Mesendoderm (in vitro differentiated cells): ENCODE measurements around the gene PADI4.

Source experiments
- DNase-seq: peaks from one replicate; pipeline ENCODE4 v3.0.0; 2013
- H2AK5ac ChIP-seq: 2 replicates; pipeline ENCODE4 v1.6.1; 2013; ENCODE audit warnings: low read length, inconsistent platforms
- H2BK120ac ChIP-seq: 2 replicates; pipeline ENCODE4 v1.6.1; 2013; ENCODE audit warnings: low read depth, mild to moderate bottlenecking, low read length, moderate library complexity, mixed read lengths
- H2BK15ac ChIP-seq: replicated peaks from 2 replicates; pipeline ENCODE4 v1.6.1; 2013; ENCODE audit warnings: low read depth, mild to moderate bottlenecking, moderate library complexity
- H2BK5ac ChIP-seq: 2 replicates; pipeline ENCODE4 v1.6.1; 2013; ENCODE audit warnings: low read length, inconsistent platforms
- H3K18ac ChIP-seq: 2 replicates; pipeline ENCODE4 v1.6.1; 2013; ENCODE audit warnings: mild to moderate bottlenecking, low read length, mixed read lengths
- H3K23ac ChIP-seq: one replicate; pipeline ENCODE4 v1.6.1; 2013; ENCODE audit warnings: low read length
- H3K27ac ChIP-seq: 2 replicates; pipeline ENCODE4 v1.5.1; 2013; ENCODE audit warnings: low read depth, mild to moderate bottlenecking, inconsistent platforms, low read length, moderate library complexity
- H3K27me3 ChIP-seq: 2 replicates; pipeline ENCODE4 v1.6.1; 2013; ENCODE audit warnings: low read length, control low read depth, mild to moderate bottlenecking, inconsistent platforms; ENCODE audit not compliant: insufficient read depth, poor library complexity
- H3K36me3 ChIP-seq: 2 replicates; pipeline ENCODE4 v1.6.1; 2013; ENCODE audit warnings: low read length, inconsistent platforms; ENCODE audit not compliant: control insufficient read depth, insufficient read depth
- H3K4ac ChIP-seq: one replicate; pipeline ENCODE4 v1.6.1; 2013; ENCODE audit warnings: low read depth, mild to moderate bottlenecking, low read length, moderate library complexity
- H3K4me1 ChIP-seq: 2 replicates; pipeline ENCODE4 v1.6.1; 2013; ENCODE audit warnings: low read depth, low read length, inconsistent platforms; ENCODE audit not compliant: control insufficient read depth
- H3K4me2 ChIP-seq: 2 replicates; pipeline ENCODE4 v1.6.1; 2013; ENCODE audit warnings: low read length
- H3K4me3 ChIP-seq: 2 replicates; pipeline ENCODE4 v1.5.1; 2013; ENCODE audit warnings: mild to moderate bottlenecking, low read length
- H3K56ac ChIP-seq: one replicate; pipeline ENCODE4 v1.6.1; 2013; ENCODE audit warnings: low read length
- H3K79me1 ChIP-seq: 2 replicates; pipeline ENCODE4 v1.6.1; 2013; ENCODE audit warnings: low read length, inconsistent platforms
- H3K79me2 ChIP-seq: 2 replicates; pipeline ENCODE4 v1.6.1; 2013; ENCODE audit warnings: mild to moderate bottlenecking, low read length; ENCODE audit not compliant: control insufficient read depth, insufficient read depth
- H3K9ac ChIP-seq: 2 replicates; pipeline ENCODE4 v1.6.1; 2013; ENCODE audit warnings: low read length, inconsistent platforms
- H4K5ac ChIP-seq: one replicate; pipeline ENCODE4 v1.6.1; 2013; ENCODE audit warnings: low read length
- H4K8ac ChIP-seq: one replicate; pipeline ENCODE4 v1.6.1; 2013; ENCODE audit warnings: low read depth, mild to moderate bottlenecking, control low read depth, low read length, moderate library complexity
- WGBS: extraction: QIAGEN DNeasy Blood & Tissue Kit; methylation state at CpG from one replicate; pipeline ENCODE4 v1.1.7; 2013; ENCODE audit warnings: low lambda C conversion rate, missing lambda C conversion rate; ENCODE audit not compliant: insufficient coverage; ENCODE audit errors: extremely low coverage; 5-methylcytosine and 5-hydroxymethylcytosine counted together

The PADI4 gene

GRCh38 chr1:17289721-17290120 lies 18.3 kb upstream of the PADI4 start:
- Histone ChIP-seq H2BK5ac (no peak overlapping the region), H3K79me1 (no peaks in the 10 kb centered on the region), H3K4ac (no peak overlapping the region), H3K79me2 (no peaks in the 10 kb centered on the region), H4K5ac (no peak overlapping the region), H2BK15ac (no peak overlapping the region), H3K23ac (no peak overlapping the region), H2AK5ac (no peak overlapping the region), H3K56ac (no peak overlapping the region), H3K27ac (no peak overlapping the region), H3K18ac (no peak overlapping the region), H3K36me3 (no peaks in the 10 kb centered on the region), H3K4me2 (no peak overlapping the region), H3K27me3 (no peaks in the 10 kb centered on the region), H3K9ac (no peak overlapping the region), H2BK120ac (no peak overlapping the region), H3K4me3 (no peak overlapping the region), H3K4me1 (no peaks in the 10 kb centered on the region), H4K8ac (no peak overlapping the region)
- no peak for DNase-seq
- WGBS, result no CpG with 5 or more reads among the region's 2 CpGs

- no peak overlapping the region for H4K8ac ChIP-seq
- no CpG with 5 or more reads among the region's 3 CpGs for whole genome bisulfite sequencing
- no peaks in the 10 kb centered on the region for H3K36me3 ChIP-seq
- no peak overlapping the region for H2BK5ac ChIP-seq
- no peaks in the 10 kb centered on the region for H3K79me1 ChIP-seq
- H3K23ac ChIP-seq, result no peak overlapping the region
- no peak overlapping the region for H3K4me3 ChIP-seq
- no peak overlapping the region for H3K9ac ChIP-seq
- no peak overlapping the region for H4K5ac ChIP-seq
- no peak overlapping the region for H2BK15ac ChIP-seq
- H3K4me2 ChIP-seq, result no peak overlapping the region
- H2BK120ac ChIP-seq, result no peak overlapping the region
- H3K4me1 ChIP-seq, result no peaks in the 10 kb centered on the region
- no peak overlapping the region for H3K27ac ChIP-seq
- H3K27me3 ChIP-seq, result no peaks in the 10 kb centered on the region
- DNase-seq, result no peak
- H2AK5ac ChIP-seq, result no peak overlapping the region
- no peak overlapping the region for H3K18ac ChIP-seq
- H3K4ac ChIP-seq, result no peak overlapping the region
- no peaks in the 10 kb centered on the region for H3K79me2 ChIP-seq
- H3K56ac ChIP-seq, result no peak overlapping the region
Measured at GRCh38 chr1:17290553-17290952, 17.4 kb upstream of the PADI4 start.

DNA sequence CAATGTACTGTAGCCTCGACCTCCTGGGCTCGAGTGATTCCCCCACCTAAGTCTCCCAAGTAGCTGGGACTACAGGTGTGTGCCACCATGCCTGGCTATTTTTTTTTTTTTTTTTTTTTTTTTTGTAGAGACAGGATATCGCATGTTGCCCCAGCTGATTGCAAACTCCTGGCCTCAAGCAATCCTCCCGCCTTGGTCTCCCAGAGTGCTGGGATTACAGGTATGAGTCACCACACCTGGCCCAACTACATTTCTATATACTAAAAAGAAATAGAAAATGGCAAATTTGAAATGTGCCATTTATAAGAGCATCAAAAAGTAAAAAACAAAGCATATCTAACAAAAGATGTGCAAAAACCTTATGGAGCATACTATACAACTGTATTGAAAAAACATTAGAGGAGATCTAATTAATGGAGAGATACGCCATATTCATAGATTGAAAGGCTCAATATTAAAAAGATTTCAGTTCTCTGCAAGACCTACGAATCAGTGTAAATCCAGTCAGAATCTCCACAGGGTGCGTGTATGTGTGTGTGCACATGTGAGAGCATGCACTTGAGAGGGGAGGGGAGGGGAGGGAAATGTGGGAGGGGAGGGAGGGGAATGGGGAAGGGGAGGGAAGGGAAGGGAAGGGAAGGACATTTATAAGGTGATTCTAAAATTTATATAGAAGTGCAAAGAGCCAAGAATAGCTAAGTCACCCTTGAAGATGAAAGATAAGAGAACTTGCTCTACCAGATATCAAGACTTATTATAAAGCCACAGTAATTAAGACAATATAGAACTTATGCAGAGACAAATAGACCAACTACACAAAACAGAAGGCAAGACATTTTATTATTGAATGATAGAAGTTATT lies 15.5 kb upstream of the PADI4 start:
- Histone ChIP-seq H3K56ac (no peak overlapping the region), H3K4me1 (no peaks in the 10 kb centered on the region), H3K27me3 (no peaks in the 10 kb centered on the region), H3K4ac (no peak overlapping the region), H3K4me2 (no peak overlapping the region), H3K9ac (no peak overlapping the region), H4K8ac (no peak overlapping the region), H2BK5ac (no peak overlapping the region), H2BK15ac (no peak overlapping the region), H2AK5ac (no peak overlapping the region), H2BK120ac (no peak overlapping the region), H3K79me2 (no peaks in the 10 kb centered on the region), H3K36me3 (no peaks in the 10 kb centered on the region), H3K18ac (no peak overlapping the region), H4K5ac (no peak overlapping the region), H3K4me3 (no peak overlapping the region), H3K23ac (no peak overlapping the region), H3K27ac (no peak overlapping the region), H3K79me1 (no peaks in the 10 kb centered on the region)
- no peak for DNase-seq
- WGBS, result no CpG with 5 or more reads among the region's 7 CpGs

DNA sequence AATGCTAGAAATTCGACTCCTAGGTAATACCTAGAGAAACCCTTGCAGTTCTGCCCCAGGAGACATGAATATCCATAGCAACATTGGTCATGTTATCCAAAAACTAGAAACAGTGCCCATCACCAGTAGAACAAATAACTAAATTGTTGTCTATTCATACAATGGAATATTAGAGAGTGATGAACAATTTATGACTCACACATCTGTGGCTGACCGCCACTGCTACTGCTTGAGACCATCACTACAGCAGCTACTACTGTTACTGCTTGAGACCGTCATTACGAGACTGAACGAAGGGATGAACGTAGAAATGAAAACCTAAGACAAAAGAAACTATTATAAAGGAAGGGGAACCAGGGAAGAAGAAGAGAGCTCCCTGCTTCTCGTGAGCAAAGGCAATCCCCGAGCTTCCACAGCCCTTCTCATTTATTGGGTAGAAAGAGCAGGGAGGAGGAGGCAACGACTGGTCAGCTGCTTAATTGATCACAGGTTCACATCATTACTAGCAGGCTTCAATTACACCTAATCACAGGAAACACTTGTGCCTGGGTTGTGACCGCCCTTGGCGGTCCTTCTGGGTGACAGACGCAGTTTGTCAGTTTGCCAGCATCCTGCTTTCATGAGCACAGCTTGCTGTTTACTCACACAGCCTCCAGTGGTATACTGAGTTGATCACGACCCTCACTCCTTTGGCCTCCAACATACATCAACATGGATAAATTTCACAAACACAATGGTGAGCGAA lies 14.1 kb upstream of the PADI4 start:
- H3K79me1 ChIP-seq, result no peaks in the 10 kb centered on the region
- no CpG with 5 or more reads among the region's 14 CpGs for WGBS
- no peak overlapping the region for H3K9ac ChIP-seq

DNA sequence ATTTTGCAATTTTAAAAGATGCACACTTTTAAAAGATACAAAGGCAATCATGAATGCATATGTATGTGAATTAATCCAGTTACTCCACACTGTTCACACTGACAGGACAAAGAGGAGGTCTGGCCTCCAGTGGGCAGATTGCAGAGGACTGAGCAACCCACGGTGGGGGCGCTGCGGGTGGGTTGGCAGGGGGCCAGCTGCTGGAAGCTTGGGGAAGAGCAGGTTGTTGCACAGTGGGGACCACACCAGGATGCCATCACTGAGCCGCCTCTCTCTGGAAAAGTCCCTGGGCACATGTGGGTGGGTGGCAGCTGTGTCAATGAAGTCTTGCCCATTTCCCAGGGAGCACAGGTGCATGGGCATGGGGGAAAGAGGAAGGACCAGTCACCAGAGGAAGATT lies 12.7 kb upstream of the PADI4 start:
- H4K8ac ChIP-seq, result no peak overlapping the region
- no peak overlapping the region for H2BK5ac ChIP-seq
- no peak overlapping the region for H2AK5ac ChIP-seq
- H3K56ac ChIP-seq, result no peak overlapping the region
- no peaks in the 10 kb centered on the region for H3K4me1 ChIP-seq
- no peaks in the 10 kb centered on the region for H3K79me1 ChIP-seq
- H3K4ac ChIP-seq, result no peak overlapping the region
- H3K18ac ChIP-seq, result no peak overlapping the region
- no peaks in the 10 kb centered on the region for H3K79me2 ChIP-seq
- no peak for DNase-seq
- no peaks in the 10 kb centered on the region for H3K27me3 ChIP-seq
- H2BK120ac ChIP-seq, result no peak overlapping the region
- H3K4me2 ChIP-seq, result no peak overlapping the region
- no peak overlapping the region for H3K4me3 ChIP-seq
- no CpG with 5 or more reads among the region's 4 CpGs for WGBS
- no peaks in the 10 kb centered on the region for H3K36me3 ChIP-seq
- no peak overlapping the region for H3K27ac ChIP-seq
- H3K23ac ChIP-seq, result no peak overlapping the region
- H2BK15ac ChIP-seq, result no peak overlapping the region
- H4K5ac ChIP-seq, result no peak overlapping the region
- no peak overlapping the region for H3K9ac ChIP-seq

More for the DNA sequence above, 14.1 kb upstream of the PADI4 start:
- Histone ChIP-seq H3K27ac (no peak overlapping the region), H2BK120ac (no peak overlapping the region), H4K5ac (no peak overlapping the region), H3K4ac (no peak overlapping the region), H2BK15ac (no peak overlapping the region), H3K4me2 (no peak overlapping the region), H2BK5ac (no peak overlapping the region), H3K36me3 (no peaks in the 10 kb centered on the region), H3K4me3 (no peak overlapping the region), H3K4me1 (no peaks in the 10 kb centered on the region), H3K18ac (no peak overlapping the region), H4K8ac (no peak overlapping the region), H3K79me2 (no peaks in the 10 kb centered on the region), H3K27me3 (no peaks in the 10 kb centered on the region), H3K23ac (no peak overlapping the region), H2AK5ac (no peak overlapping the region), H3K56ac (no peak overlapping the region)
- no peak for DNase-seq
